ENCODE results near the gene ZNF74.

DNA sequence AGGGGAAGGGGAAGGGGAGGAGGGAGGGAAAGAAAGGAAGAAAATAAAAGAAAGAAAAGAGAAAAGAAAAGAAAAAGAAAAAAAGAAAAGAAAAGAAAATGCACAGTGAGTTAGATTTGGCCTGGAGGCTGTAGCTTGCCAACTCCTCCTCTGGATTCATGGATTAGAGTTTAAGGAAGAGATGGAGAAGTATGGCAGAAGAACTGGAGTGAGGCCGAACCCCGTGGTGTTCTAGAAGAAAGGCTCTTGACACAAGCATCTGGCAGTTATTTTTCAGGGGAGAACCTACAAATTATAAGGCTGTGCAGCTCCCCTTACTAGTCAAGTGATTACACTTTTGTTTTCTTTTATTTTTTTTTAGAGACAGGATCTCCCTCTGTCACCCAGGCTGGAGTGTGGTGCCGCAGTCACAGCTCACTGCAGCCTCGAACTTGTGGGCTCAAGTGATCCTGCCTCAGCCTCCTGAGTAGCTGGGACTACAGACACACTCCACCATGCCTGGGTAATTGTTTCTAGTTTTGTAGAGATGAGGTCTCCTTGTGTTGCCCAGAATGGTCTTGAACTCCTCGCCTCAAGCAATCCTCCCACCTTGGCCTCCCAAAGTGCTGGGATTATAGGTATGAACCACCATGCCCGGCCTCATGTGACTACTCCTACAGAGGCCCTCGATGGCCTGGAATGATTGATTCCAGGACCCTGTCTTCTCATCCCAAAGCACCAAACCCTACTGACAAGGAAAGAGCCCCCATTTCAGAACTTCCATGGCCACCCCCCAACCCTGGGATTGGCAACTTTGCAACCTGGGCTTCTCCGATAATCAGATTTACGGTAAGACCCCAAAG is 19.5 kb downstream of the ZNF74 start:
- TF ChIP-seq TAF1 (IDR thresholded peaks at IDR 0.05; ENCODE audit: borderline replicate concordance, insufficient read depth, low read length) = no peak
- TF ChIP-seq POLR2AphosphoS5 (IDR thresholded peaks at IDR 0.05; ENCODE audit: low read depth, low read length) = no peak
- TF ChIP-seq SIN3A (IDR thresholded peaks at IDR 0.05; ENCODE audit: borderline replicate concordance, insufficient read depth, low read length) = no peak
- no peak for TF ChIP-seq FOXP2 (optimal IDR thresholded peaks at IDR 0.05; ENCODE audit: borderline replicate concordance, extremely low read depth, extremely low read length, insufficient read depth)

Data from PFSK-1 (cell line).